Liver (tissue), 9 donors: ENCODE measurements around the gene KCNK16. TPM values are rescaled to one million over a fixed set of nuclear protein-coding genes. Genes with fewer than 3 reads are reported as not detected.

ENCODE experiments used
- DNase-seq: peaks from one replicate; pipeline ENCODE4 v3.0.0-alpha.2; 2017; ENCODE audit warnings: low spot score
- H3K27ac ChIP-seq, 2 donors: one replicate each; pipeline ENCODE4 v1.7.0; 2013; ENCODE audit warnings: inconsistent platforms in 2 of 2, low read length in 2 of 2, control low read depth in 1 of 2, low read depth in 1 of 2, mild to moderate bottlenecking in 1 of 2
- H3K27me3 ChIP-seq, 4 donors: one replicate each; pipeline versions ENCODE4 v1.6.1 to v1.7.0; 2013; ENCODE audit warnings: low read length in 3 of 4, inconsistent platforms in 1 of 4, mild to moderate bottlenecking in 1 of 4, moderate library complexity in 1 of 4; ENCODE audit not compliant: control insufficient read depth in 4 of 4, insufficient read depth in 4 of 4
- H3K36me3 ChIP-seq, 4 donors: one replicate each; pipeline versions ENCODE4 v1.6.1 to v1.7.0; 2013; ENCODE audit warnings: low read length in 3 of 4, mild to moderate bottlenecking in 3 of 4, low read depth in 1 of 4, moderate library complexity in 1 of 4; ENCODE audit not compliant: control insufficient read depth in 4 of 4, insufficient read depth in 3 of 4
- H3K4me1 ChIP-seq, 4 donors: one replicate each; pipeline versions ENCODE4 v1.6.1 to v1.7.0; 2013; ENCODE audit warnings: low read length in 3 of 4, mild to moderate bottlenecking in 3 of 4, moderate library complexity in 1 of 4; ENCODE audit not compliant: control insufficient read depth in 4 of 4, insufficient read depth in 4 of 4
- H3K4me3 ChIP-seq, 3 donors: one replicate each; pipeline versions ENCODE4 v1.6.1 to v1.7.0; 2013; ENCODE audit warnings: low read length in 3 of 3, control low read depth in 1 of 3, low read depth in 1 of 3, mild to moderate bottlenecking in 1 of 3
- H3K9ac ChIP-seq, 2 donors: one replicate each; pipeline ENCODE4 v1.7.0; 2013; ENCODE audit warnings: low read length in 2 of 2, mild to moderate bottlenecking in 2 of 2, moderate library complexity in 2 of 2, control low read depth in 1 of 2, low read depth in 1 of 2
- H3K9me3 ChIP-seq, 4 donors: one replicate each; pipeline versions ENCODE4 v1.6.1 to v1.7.0; 2013; ENCODE audit warnings: low read length in 3 of 4; ENCODE audit not compliant: control insufficient read depth in 4 of 4
- ATF3 ChIP-seq: IDR thresholded peaks from 2 replicates; pipeline ENCODE4 v1.6.1; 2016; ENCODE audit warnings: antibody characterized with exemption
- CTCF ChIP-seq: fragments of 150-350 bp; IDR thresholded peaks from 2 replicates; pipeline ENCODE4 v1.5.1; 2017; ENCODE audit warnings: improper control_type of control experiment, low read depth, low read length; ENCODE audit not compliant: missing input control
- EGR1 ChIP-seq, 2 donors: IDR thresholded peaks; 2 replicates each; pipeline ENCODE4 v1.6.1; 2016 to 2018; ENCODE audit warnings: antibody characterized with exemption in 2 of 2, low read depth in 2 of 2
- FOXA1 ChIP-seq: IDR thresholded peaks from 2 replicates; pipeline ENCODE4 v1.6.1; 2016; ENCODE audit warnings: antibody characterized with exemption
- FOXA2 ChIP-seq: IDR thresholded peaks from 2 replicates; pipeline ENCODE4 v1.6.1; 2016; ENCODE audit warnings: antibody characterized with exemption
- GABPA ChIP-seq, 2 donors: IDR thresholded peaks in 1 of 2; conservative IDR thresholded peaks in 1 of 2; 2 replicates each; pipeline ENCODE4 v1.6.1; 2016; ENCODE audit warnings: antibody characterized with exemption in 2 of 2, mild to moderate bottlenecking in 1 of 2, moderate library complexity in 1 of 2
- HNF4A ChIP-seq, 2 donors: conservative IDR thresholded peaks; 2 replicates each; pipeline ENCODE4 v1.6.1; 2016; ENCODE audit warnings: antibody characterized with exemption in 2 of 2, mild to moderate bottlenecking in 2 of 2
- HNF4G ChIP-seq: IDR thresholded peaks from 2 replicates; pipeline ENCODE4 v1.6.1; 2016; ENCODE audit warnings: antibody characterized with exemption
- JUND ChIP-seq, 2 donors: IDR thresholded peaks; 2 replicates each; pipeline ENCODE4 v1.6.1; 2016; ENCODE audit warnings: antibody characterized with exemption in 2 of 2
- MAX ChIP-seq: IDR thresholded peaks from 2 replicates; pipeline ENCODE4 v1.6.1; 2016; ENCODE audit warnings: antibody characterized with exemption
- NR2F2 ChIP-seq: IDR thresholded peaks from 2 replicates; pipeline ENCODE4 v1.6.1; 2016; ENCODE audit warnings: antibody characterized with exemption
- RAD21 ChIP-seq, 2 donors: IDR thresholded peaks; 2 replicates each; pipeline ENCODE4 v1.6.1; 2016; ENCODE audit warnings: antibody characterized with exemption in 2 of 2, mild to moderate bottlenecking in 2 of 2
- REST ChIP-seq: IDR thresholded peaks from 2 replicates; pipeline ENCODE4 v1.6.1; 2016; ENCODE audit warnings: antibody characterized with exemption, mild to moderate bottlenecking
- RXRA ChIP-seq, 2 donors: IDR thresholded peaks; 2 replicates each; pipeline ENCODE4 v1.6.1; 2017 to 2018; ENCODE audit warnings: antibody characterized with exemption in 2 of 2, mild to moderate bottlenecking in 1 of 2
- SP1 ChIP-seq: IDR thresholded peaks from 2 replicates; pipeline ENCODE4 v1.6.1; 2018; ENCODE audit warnings: antibody characterized with exemption, mild to moderate bottlenecking
- TAF1 ChIP-seq: conservative IDR thresholded peaks from 2 replicates; pipeline ENCODE4 v1.6.1; 2016; ENCODE audit warnings: antibody characterized with exemption, mild to moderate bottlenecking
- YY1 ChIP-seq: IDR thresholded peaks from 2 replicates; pipeline ENCODE4 v1.6.1; 2016; ENCODE audit warnings: antibody characterized with exemption, mild to moderate bottlenecking
- WGBS: extraction: QIAGEN DNeasy Blood & Tissue Kit; methylation state at CpG from one replicate; pipeline ENCODE4 v1.1.7; 2013; 5-methylcytosine and 5-hydroxymethylcytosine counted together
- polyA plus RNA-seq, 2 donors: library from polyadenylated mRNA; stranded (reverse) in 1 of 2; unstranded in 1 of 2; fragments of 200-250 nt in 1 of 2; fragments of >200 nt in 1 of 2; fragmentation: Nextera tagmentation in 1 of 2; extraction: Ambion mirVana in 1 of 2; gene quantifications; one replicate each; pipeline versions ENCODE4 v1.2.1 to v1.2.3, GENCODE V29; 2013 to 2015
- total RNA-seq, 2 donors: library from RNA; depleted of rRNA; stranded (reverse); fragments of >200 nt; gene quantifications; one replicate each; pipeline ENCODE4 v1.2.3, GENCODE V29; 2014
- donor health status: healthy.
- donor health status: healthy.
- donor health status: healthy.
- donor health status: healthy.
- donor health status: healthy.

Gene KCNK16
- total and polyA plus RNA-seq, 4 donors, result not detected

GRCh38 chr6:39281312-39281980 lies 41.1 kb downstream of the KCNK16 start (continued):
- peak; percentile 97 for TF ChIP-seq MAX
- TF ChIP-seq RAD21 (IDR thresholded peaks at IDR 0.05), result peak; percentile 59 to 72
- no peak for TF ChIP-seq TAF1

- no peaks in the 10 kb centered on the region for H3K27me3 ChIP-seq
- no peak overlapping the region for H3K4me3 ChIP-seq
- no peak for TF ChIP-seq TAF1
- no peak for TF ChIP-seq NR2F2
- no peak for TF ChIP-seq HNF4G
- no peak for TF ChIP-seq FOXA2
- peak; percentile 52 for TF ChIP-seq ATF3
- no peak for TF ChIP-seq CTCF
- TF ChIP-seq HNF4A (conservative IDR thresholded peaks at IDR 0.05), result no peak
- TF ChIP-seq REST, result no peak
- TF ChIP-seq RXRA (IDR thresholded peaks at IDR 0.05), result peak; percentile 54 to 77
- TF ChIP-seq SP1, result peak; percentile 68
- no peak for TF ChIP-seq FOXA1
- no peak for TF ChIP-seq EGR1 (IDR thresholded peaks at IDR 0.05; ENCODE audit: low read depth in 2 of 2)
- TF ChIP-seq GABPA (IDR thresholded peaks at IDR 0.05 in 1 of 2, conservative IDR thresholded peaks at IDR 0.05 in 1 of 2), result peak; percentile 19 to 36
- no peak for TF ChIP-seq MAX
- peak; percentile 63 to 68 for TF ChIP-seq JUND (IDR thresholded peaks at IDR 0.05)
- TF ChIP-seq YY1, result no peak
- H3K9ac ChIP-seq, result peak overlapping the region; percentile 13 to 40
- H3K9me3 ChIP-seq, result no peaks in the 10 kb centered on the region
- DNase-seq, result no peak
- H3K4me1 ChIP-seq, result peaks cover 21 to 47% (median 30%) of the 10 kb centered on the region in 4 donors
- peak overlapping the region; percentile 88 to 94 for H3K27ac ChIP-seq
- WGBS, result 18% methylated on average over 8 of the region's 8 CpGs
- no peaks in the 10 kb centered on the region for H3K36me3 ChIP-seq
Measured at GRCh38 chr6:39280247-39280731, 42.2 kb downstream of the KCNK16 start.
